OCI-LY3 (cell line): ENCODE measurements around the gene GNPDA1.

Experiments used
- CTCF ChIP-seq: fragments of 200-600, 300-600 bp; sonication (generic); IDR thresholded peaks from 2 replicates; pipeline ENCODE4 v1.5.1; 2014; ENCODE audit warnings: antibody characterized with exemption, low read length, low read depth
- EZH2phosphoT487 ChIP-seq: fragments of 200-600 bp; shearing (Covaris generic); IDR thresholded peaks from 2 replicates; pipeline ENCODE4 v1.6.1; 2018; ENCODE audit warnings: antibody characterized with exemption, mixed run types, low read depth

- TF ChIP-seq CTCF (no peak), EZH2phosphoT487 (no peak)
Measured at GRCh38 chr5:142038735-142039134, 25.9 kb upstream of the GNPDA1 start.
